Stimulated activated naive B cell treated with anti-CD40 and anti-IgM and Interleukin-4, amounts not matched to agents 10 μg/mL and 1 μg/mL and 100 μg/mL, for 72 hours (primary cell): ENCODE data around the gene ABHD12B.

ENCODE experiments used
- ATAC-seq, 2 donors: fragments of 150-1000 bp; cut with Tn5 transposase; replicated peaks; 2 replicates each; pipeline ENCODE4 v1.10.0; 2021; ENCODE audit warnings: moderate library complexity in 1 of 2
- DNase-seq: peaks from one replicate; pipeline ENCODE4 v3.0.0; 2021
- H3K27ac Mint-ChIP-seq: one replicate; pipeline ENCODE4 v1.8.0; 2022; ENCODE audit warnings: mild to moderate bottlenecking, mixed read lengths
- H3K27me3 Mint-ChIP-seq, 2 donors: one replicate each; pipeline ENCODE4 v1.8.0; 2022; ENCODE audit warnings: mixed read lengths in 2 of 2
- H3K36me3 Mint-ChIP-seq, 2 donors: one replicate each; pipeline ENCODE4 v1.8.0; 2022; ENCODE audit warnings: mixed read lengths in 2 of 2, mild to moderate bottlenecking in 1 of 2
- H3K4me1 Mint-ChIP-seq, 2 donors: one replicate each; pipeline ENCODE4 v1.8.0; 2022; ENCODE audit warnings: mixed read lengths in 2 of 2, mild to moderate bottlenecking in 1 of 2
- H3K4me3 Mint-ChIP-seq, 2 donors: one replicate each; pipeline ENCODE4 v1.8.0; 2022; ENCODE audit warnings: mild to moderate bottlenecking in 2 of 2, mixed read lengths in 2 of 2, moderate library complexity in 1 of 2
- H3K9me3 Mint-ChIP-seq, 2 donors: one replicate each; pipeline ENCODE4 v1.8.0; 2022; ENCODE audit warnings: mixed read lengths in 2 of 2, mild to moderate bottlenecking in 1 of 2

The ABHD12B gene

DNA sequence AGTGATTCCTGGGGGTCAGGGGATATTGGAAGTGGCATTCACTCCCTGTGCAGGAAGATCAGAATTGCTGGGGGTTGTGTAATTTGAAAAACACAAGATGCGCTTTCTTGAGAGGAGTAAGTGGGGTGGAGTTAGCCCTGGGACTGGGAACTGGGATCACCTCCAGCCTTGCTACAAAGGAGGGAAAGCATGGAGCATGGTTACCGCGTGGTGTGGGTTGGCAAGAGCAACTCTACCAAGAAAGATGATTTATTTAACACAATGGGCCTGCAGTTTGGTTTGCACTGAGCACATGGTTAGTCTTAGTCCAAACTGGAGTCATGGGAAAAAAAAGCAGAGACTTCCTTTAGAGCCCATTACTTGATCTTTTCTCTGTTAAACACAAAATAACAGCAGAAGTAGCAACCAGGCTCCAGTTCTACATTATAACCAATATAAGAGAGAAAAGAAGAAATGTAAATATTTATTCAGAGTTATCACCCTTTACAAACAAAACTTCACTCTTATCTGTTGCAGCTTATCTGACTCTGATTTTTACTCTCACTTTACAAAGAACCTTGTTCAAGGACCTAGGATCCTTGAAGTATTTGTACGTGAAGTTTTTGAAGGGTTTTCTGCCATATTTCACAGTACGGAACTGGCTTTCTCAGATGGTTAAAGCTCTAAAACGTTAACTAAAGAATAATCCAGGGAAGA lies 38.8 kb upstream of the ABHD12B start:
- Mint-ChIP-seq H3K4me3 (no peak overlapping the region), H3K4me1 (peaks cover 37 to 67% of the 10 kb centered on the region in 2 donors)

DNA sequence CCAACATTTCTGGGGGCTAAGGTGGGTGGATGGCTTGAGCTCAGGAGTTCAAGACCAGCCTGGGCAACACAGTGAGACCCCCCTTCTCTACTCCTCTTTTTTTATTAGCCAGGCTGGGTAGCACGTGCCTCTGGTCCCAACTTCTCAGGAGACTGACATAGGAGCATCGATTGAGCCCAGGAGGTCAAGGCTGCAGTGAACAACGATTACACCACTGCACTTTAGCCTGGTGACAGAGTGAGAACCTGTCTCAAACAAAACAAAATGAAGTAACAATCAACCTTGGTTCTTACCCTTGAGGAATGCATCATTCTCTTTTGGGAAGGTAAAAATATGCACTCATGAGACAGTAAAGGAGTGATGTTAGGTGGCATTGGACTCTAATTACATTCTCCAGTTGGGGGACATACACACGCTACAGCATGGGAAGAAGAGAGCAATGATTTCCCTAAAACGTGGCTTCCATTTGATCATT lies 37.0 kb upstream of the ABHD12B start:
- H3K9me3 Mint-ChIP-seq, result no peaks in the 10 kb centered on the region
- H3K4me3 Mint-ChIP-seq, result no peak overlapping the region
- peaks cover 47 to 73% of the 10 kb centered on the region in 2 donors for H3K4me1 Mint-ChIP-seq
- peak overlapping the region; percentile 76 for H3K27ac Mint-ChIP-seq
- H3K27me3 Mint-ChIP-seq, result no peaks in the 10 kb centered on the region
- DNase-seq (no peak), ATAC-seq (no peak)
- H3K36me3 Mint-ChIP-seq, result peaks cover 5 to 6% of the 10 kb centered on the region in 2 donors

More for the DNA sequence above, 38.8 kb upstream of the ABHD12B start:
- peak overlapping the region; percentile 16 for H3K27ac Mint-ChIP-seq
- DNase-seq, result no peak
- no peaks in the 10 kb centered on the region for H3K27me3 Mint-ChIP-seq
- H3K36me3 Mint-ChIP-seq, result peaks cover 21 to 22% of the 10 kb centered on the region in 2 donors
- ATAC-seq, result no peak
- no peaks in the 10 kb centered on the region for H3K9me3 Mint-ChIP-seq

GRCh38 chr14:50835280-50835679 lies 36.6 kb upstream of the ABHD12B start:
- H3K4me1 Mint-ChIP-seq, result peaks cover 47 to 74% of the 10 kb centered on the region in 2 donors
- H3K36me3 Mint-ChIP-seq, result peaks cover 2% of the 10 kb centered on the region in 2 donors
- peak overlapping the region; percentile 40 to 47 for H3K4me3 Mint-ChIP-seq
- peak overlapping the region; percentile 76 for H3K27ac Mint-ChIP-seq
- ATAC-seq (peak; percentile 12 to 19), DNase-seq (peak; percentile 13)
- no peaks in the 10 kb centered on the region for H3K27me3 Mint-ChIP-seq
- H3K9me3 Mint-ChIP-seq, result no peaks in the 10 kb centered on the region

DNA sequence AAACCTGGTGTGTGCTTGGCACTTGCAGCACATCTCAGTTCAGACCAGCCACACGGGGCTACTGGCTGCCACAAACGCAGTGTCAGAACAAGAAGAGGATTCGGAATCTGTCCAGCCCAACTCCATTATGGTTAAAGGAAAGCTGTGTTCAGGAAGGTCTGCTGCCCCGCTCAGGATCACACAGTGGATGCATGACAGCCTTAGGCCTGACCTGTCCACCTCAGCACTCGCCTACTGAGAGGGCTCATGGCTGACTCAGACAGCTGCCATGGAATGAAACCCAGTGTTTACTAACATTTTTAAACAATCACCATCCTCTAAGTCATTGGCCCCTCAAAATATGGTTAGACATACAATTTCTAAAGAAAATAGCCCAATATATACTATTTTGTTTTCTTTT lies 35.3 kb upstream of the ABHD12B start:
- no peaks in the 10 kb centered on the region for H3K9me3 Mint-ChIP-seq
- H3K27me3 Mint-ChIP-seq, result no peaks in the 10 kb centered on the region
- H3K36me3 Mint-ChIP-seq, result no peaks in the 10 kb centered on the region
- H3K4me1 Mint-ChIP-seq, result peaks cover 46 to 83% of the 10 kb centered on the region in 2 donors
- no peak overlapping the region for H3K4me3 Mint-ChIP-seq
- ATAC-seq (no peak), DNase-seq (no peak)
- H3K27ac Mint-ChIP-seq, result no peak overlapping the region

GRCh38 chr14:50837271-50837670 lies 34.6 kb upstream of the ABHD12B start:
- Mint-ChIP-seq H3K27ac (no peak overlapping the region), H3K36me3 (no peaks in the 10 kb centered on the region), H3K4me3 (no peak overlapping the region), H3K27me3 (no peaks in the 10 kb centered on the region), H3K4me1 (peaks cover 40 to 78% of the 10 kb centered on the region in 2 donors), H3K9me3 (no peaks in the 10 kb centered on the region)
- DNase-seq (no peak), ATAC-seq (no peak)

GRCh38 chr14:50837850-50838470 lies 33.9 kb upstream of the ABHD12B start:
- no peak for DNase-seq

DNA sequence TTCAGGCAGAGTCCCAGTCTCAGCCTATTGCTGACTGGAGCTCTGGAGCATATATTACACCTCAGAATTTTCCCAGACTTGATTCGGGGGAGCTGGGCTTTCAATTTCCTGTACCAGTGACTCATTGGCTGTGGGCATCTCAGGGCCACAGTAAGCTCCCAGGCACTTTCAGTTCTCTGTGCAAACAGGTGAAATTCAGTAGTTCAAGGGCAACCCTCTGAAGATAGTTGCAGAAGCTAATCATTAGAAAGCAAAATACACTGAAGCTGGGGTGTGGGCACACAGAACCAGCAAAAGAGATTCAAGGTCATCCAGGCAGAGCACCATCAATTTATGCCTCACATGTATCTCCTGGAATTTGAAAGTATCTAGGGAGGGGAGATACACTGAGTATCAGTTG lies 32.8 kb upstream of the ABHD12B start:
- no peaks in the 10 kb centered on the region for H3K9me3 Mint-ChIP-seq
- peak overlapping the region; percentile 28 for H3K27ac Mint-ChIP-seq
- no peaks in the 10 kb centered on the region for H3K27me3 Mint-ChIP-seq
- peaks cover 35 to 68% of the 10 kb centered on the region in 2 donors for H3K4me1 Mint-ChIP-seq
- no peaks in the 10 kb centered on the region for H3K36me3 Mint-ChIP-seq
- ATAC-seq (peak; percentile 84), DNase-seq (no peak)
- H3K4me3 Mint-ChIP-seq, result no peak overlapping the region

More at GRCh38 chr14:50837850-50838470, 33.9 kb upstream of the ABHD12B start:
- ATAC-seq, result no peak
- Mint-ChIP-seq H3K27me3 (no peaks in the 10 kb centered on the region), H3K9me3 (no peaks in the 10 kb centered on the region), H3K4me1 (peaks cover 34 to 71% of the 10 kb centered on the region in 2 donors), H3K36me3 (no peaks in the 10 kb centered on the region), H3K27ac (no peak overlapping the region), H3K4me3 (no peak overlapping the region)

DNA sequence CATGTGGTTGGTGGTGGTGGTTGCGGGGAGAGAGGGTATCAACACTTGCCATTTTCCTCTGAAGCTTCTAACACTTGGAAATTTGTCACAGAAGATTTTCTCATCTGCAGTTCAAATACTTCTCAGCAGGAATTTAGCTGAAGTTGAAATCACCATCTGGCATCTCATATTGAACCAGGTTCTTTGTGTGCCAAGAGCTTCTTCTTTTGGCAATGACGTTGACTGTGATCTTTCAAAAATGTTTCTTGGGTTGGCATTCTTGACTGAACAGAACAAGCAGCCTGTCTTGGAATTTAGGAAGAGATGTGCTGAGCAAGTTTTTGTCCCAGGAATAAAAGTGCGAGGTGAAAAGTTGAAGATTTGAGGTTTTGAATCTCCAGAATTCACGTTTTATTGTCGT lies 32.2 kb upstream of the ABHD12B start:
- no peaks in the 10 kb centered on the region for H3K9me3 Mint-ChIP-seq
- peaks cover 31 to 61% of the 10 kb centered on the region in 2 donors for H3K4me1 Mint-ChIP-seq
- DNase-seq (no peak), ATAC-seq (no peak)
- no peaks in the 10 kb centered on the region for H3K27me3 Mint-ChIP-seq
- no peak overlapping the region for H3K27ac Mint-ChIP-seq
- no peaks in the 10 kb centered on the region for H3K36me3 Mint-ChIP-seq
- H3K4me3 Mint-ChIP-seq, result no peak overlapping the region

DNA sequence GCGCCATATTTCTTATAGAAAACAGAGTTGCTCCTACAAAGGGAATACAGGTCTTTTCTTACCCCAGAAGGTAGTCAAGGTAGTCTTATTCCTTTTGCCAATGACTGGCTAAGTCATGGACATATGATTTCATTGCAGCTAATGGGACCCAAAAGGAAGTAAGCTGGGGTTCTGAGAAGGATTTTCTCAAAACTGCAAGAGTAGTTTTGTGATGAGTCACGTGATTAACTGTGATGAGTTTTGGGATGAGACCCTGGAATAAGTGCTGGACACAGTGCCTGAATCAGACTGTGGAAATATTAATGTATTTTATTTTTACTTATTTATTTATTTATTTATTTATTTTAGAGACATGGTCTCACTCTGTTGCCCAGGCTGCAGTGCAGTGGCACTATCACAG lies 27.5 kb upstream of the ABHD12B start:
- Mint-ChIP-seq H3K27ac (no peak overlapping the region), H3K36me3 (no peaks in the 10 kb centered on the region), H3K9me3 (no peaks in the 10 kb centered on the region), H3K27me3 (no peaks in the 10 kb centered on the region), H3K4me3 (no peak overlapping the region), H3K4me1 (peaks cover 1 to 22% of the 10 kb centered on the region in 2 donors)
- no peak for ATAC-seq
- no peak for DNase-seq

- no peaks in the 10 kb centered on the region for H3K9me3 Mint-ChIP-seq
- ATAC-seq, result no peak
- H3K4me3 Mint-ChIP-seq, result no peak overlapping the region
- H3K27ac Mint-ChIP-seq, result no peak overlapping the region
- H3K27me3 Mint-ChIP-seq, result no peaks in the 10 kb centered on the region
- H3K36me3 Mint-ChIP-seq, result no peaks in the 10 kb centered on the region
- no peak for DNase-seq
- H3K4me1 Mint-ChIP-seq, result peaks cover 1 to 20% of the 10 kb centered on the region in 2 donors
Measured at GRCh38 chr14:50845166-50845565, 26.7 kb upstream of the ABHD12B start.

DNA sequence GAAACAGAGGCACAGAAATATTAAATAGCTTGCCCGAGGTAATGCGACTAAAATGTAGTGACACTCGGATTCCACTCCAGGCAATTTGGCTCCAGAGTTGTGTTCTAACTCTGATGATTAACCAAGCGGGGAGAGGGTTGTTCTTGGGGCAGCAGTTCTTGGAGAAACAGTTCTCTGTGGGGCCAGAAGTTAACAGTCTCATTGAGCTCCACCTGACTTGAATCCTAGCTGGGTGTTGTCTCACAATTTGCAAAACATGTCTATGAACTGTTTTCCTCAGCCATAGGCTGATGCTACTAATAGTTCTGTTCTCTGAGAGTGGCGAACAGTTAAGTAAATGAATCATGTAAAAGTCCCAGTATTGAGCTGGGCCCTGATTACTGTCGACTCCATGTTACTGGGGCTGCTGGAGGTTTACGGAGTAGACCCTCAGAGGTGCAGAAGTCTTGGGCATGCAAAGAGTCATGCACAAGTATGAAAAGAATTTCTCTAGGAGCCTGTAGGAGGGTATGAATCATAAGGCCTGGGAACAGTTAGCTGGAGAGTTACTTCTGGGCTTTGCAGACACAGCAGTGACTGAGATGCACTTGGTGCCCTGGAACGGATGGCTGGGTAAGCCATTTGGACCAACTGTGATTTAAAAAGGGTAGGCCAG lies 25.5 kb upstream of the ABHD12B start:
- no peak for ATAC-seq
- H3K4me1 Mint-ChIP-seq, result peaks cover 1 to 8% of the 10 kb centered on the region in 2 donors
- H3K27ac Mint-ChIP-seq, result no peak overlapping the region
- no peak overlapping the region for H3K4me3 Mint-ChIP-seq
- H3K27me3 Mint-ChIP-seq, result no peaks in the 10 kb centered on the region
- H3K9me3 Mint-ChIP-seq, result no peaks in the 10 kb centered on the region
- DNase-seq, result no peak
- no peaks in the 10 kb centered on the region for H3K36me3 Mint-ChIP-seq

DNA sequence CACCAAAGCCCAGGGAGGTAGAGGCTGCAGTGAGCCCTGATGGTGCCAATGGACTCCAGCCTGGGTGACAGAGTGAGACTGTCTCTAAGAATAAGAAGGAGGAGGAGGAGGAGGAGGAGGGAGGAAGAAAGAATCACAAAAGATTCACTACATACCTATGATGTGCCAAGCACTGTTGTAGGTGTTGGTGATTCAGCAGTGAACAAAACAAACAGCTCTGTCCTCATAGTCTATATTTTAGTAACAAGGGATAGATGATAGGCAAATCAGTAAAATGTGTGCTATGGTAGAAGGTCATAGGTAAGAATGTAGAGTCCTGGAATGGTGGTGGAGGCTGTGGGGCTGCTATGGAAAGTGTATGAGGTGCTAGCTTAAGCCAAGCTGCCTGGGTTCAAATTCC lies 18.0 kb upstream of the ABHD12B start:
- H3K27me3 Mint-ChIP-seq, result peaks cover 0 to 3% of the 10 kb centered on the region in 2 donors
- ATAC-seq (no peak), DNase-seq (no peak)
- H3K4me1 Mint-ChIP-seq, result peaks cover 0 to 10% of the 10 kb centered on the region in 2 donors
- H3K36me3 Mint-ChIP-seq, result no peaks in the 10 kb centered on the region
- H3K27ac Mint-ChIP-seq, result peak overlapping the region; percentile 63
- no peak overlapping the region for H3K4me3 Mint-ChIP-seq
- no peaks in the 10 kb centered on the region for H3K9me3 Mint-ChIP-seq

DNA sequence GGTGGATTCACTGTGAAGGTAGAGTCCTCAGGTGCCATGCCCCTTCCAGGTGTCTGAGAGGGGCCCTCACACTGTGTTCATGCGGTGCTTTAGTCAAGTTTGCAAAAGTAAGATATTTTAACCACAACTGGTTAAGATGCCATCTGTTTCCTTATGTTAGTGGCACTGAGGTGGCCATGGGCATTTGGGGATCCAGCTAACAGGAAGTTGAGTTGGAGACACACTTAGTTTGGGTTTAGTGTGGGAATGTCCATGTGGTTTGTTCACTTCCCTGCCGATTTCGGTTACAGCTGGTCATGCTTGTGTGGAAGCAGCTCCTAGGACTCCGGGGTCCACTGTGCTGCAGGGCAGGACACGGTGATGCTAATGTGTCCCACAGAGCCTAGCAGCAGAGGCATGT lies 17.3 kb upstream of the ABHD12B start:
- Mint-ChIP-seq H3K4me3 (no peak overlapping the region), H3K27ac (no peak overlapping the region), H3K4me1 (peaks cover 6 to 14% of the 10 kb centered on the region in 2 donors), H3K9me3 (no peaks in the 10 kb centered on the region), H3K36me3 (no peaks in the 10 kb centered on the region), H3K27me3 (peaks cover 0 to 3% of the 10 kb centered on the region in 2 donors)
- ATAC-seq (no peak), DNase-seq (no peak)

DNA sequence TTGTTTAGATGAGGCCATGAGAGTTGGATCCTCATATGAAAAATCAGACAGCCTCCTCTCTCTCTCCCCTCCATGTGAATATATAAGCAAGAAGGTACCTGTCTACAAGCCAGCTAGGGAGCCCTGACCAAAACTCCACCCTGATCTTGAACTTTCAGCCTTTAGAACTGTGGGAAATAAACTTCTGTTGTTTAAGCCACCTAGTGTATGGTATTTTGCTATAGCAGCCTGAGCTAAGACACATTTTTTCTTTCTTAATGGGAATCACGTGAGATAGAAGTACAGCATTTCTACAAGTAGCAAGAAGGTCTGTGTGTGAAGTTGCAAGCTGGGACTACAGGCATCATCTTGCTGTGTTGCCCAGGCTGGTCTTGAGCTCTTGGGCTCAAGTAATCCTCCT lies 16.3 kb upstream of the ABHD12B start:
- Mint-ChIP-seq H3K36me3 (no peaks in the 10 kb centered on the region), H3K27ac (no peak overlapping the region)
- no peak for ATAC-seq

More for the DNA sequence above, 16.3 kb upstream of the ABHD12B start:
- H3K27me3 Mint-ChIP-seq, result peaks cover 0 to 3% of the 10 kb centered on the region in 2 donors
- H3K9me3 Mint-ChIP-seq, result no peaks in the 10 kb centered on the region
- peaks cover 10 to 15% of the 10 kb centered on the region in 2 donors for H3K4me1 Mint-ChIP-seq
- H3K4me3 Mint-ChIP-seq, result no peak overlapping the region
- no peak for DNase-seq
